Lower lobe of right lung (tissue), 2 donors: Measurements from ENCODE around the gene IFITM10. TPM values are rescaled to one million over a fixed set of nuclear protein-coding genes. Genes with fewer than 3 reads are reported as not detected.
A peak's percentile ranks its signal among the peaks of the same experiment; 100 is the strongest.

Source experiments
- ATAC-seq, 2 donors: fragments of 200-7000 bp; cut with Tn5 transposase; one replicate each; pipeline ENCODE4 v1.9.1; 2020 to 2022; ENCODE audit warnings: mild to moderate bottlenecking in 2 of 2, moderate library complexity in 2 of 2
- DNase-seq: peaks from one replicate; pipeline ENCODE4 v3.0.0-alpha.2; 2020
- H3K27ac ChIP-seq: fragments of 200-600 bp; one replicate; pipeline ENCODE4 v1.8.0; 2022
- H3K27me3 ChIP-seq: fragments of 200-600 bp; one replicate; pipeline ENCODE4 v1.8.0; 2022; ENCODE audit warnings: low read depth
- H3K36me3 ChIP-seq: fragments of 200-600 bp; one replicate; pipeline ENCODE4 v1.8.0; 2022; ENCODE audit warnings: mild to moderate bottlenecking
- H3K4me1 ChIP-seq: fragments of 200-600 bp; one replicate; pipeline ENCODE4 v1.8.0; 2022
- H3K4me3 ChIP-seq: fragments of 200-600 bp; one replicate; pipeline ENCODE4 v1.8.0; 2022; ENCODE audit warnings: mild to moderate bottlenecking
- H3K9me3 ChIP-seq: fragments of 200-600 bp; one replicate; pipeline ENCODE4 v1.8.0; 2022
- intact Hi-C: fragments of 100-400 bp; cut with DNase I; formaldehyde crosslinking; loops from one replicate; pipeline ENCODE4 v1.11.0; 2022
- total RNA-seq: library from RNA; stranded (reverse); fragmentation: NEBNext Ultra II Directional; extraction: Animal tissue kit (Norgen Biotek cat#: 25700); gene quantifications from one replicate; pipeline ENCODE4 v1.2.1, GENCODE V29; 2021
- TF ChIP-seq, protein P1 (sequence below): fragments of 200-600 bp; IDR thresholded peaks from one replicate; pipeline ENCODE4 v1.8.0; 2022; ENCODE audit warnings: antibody characterized with exemption, mild to moderate bottlenecking
- donor health status: DM: no; HTN: yes; CAD: no; lungs with severe emphysema.

The IFITM10 gene
- total RNA-seq, 1 donor from 2014 or later = 9.2 TPM

DNA sequence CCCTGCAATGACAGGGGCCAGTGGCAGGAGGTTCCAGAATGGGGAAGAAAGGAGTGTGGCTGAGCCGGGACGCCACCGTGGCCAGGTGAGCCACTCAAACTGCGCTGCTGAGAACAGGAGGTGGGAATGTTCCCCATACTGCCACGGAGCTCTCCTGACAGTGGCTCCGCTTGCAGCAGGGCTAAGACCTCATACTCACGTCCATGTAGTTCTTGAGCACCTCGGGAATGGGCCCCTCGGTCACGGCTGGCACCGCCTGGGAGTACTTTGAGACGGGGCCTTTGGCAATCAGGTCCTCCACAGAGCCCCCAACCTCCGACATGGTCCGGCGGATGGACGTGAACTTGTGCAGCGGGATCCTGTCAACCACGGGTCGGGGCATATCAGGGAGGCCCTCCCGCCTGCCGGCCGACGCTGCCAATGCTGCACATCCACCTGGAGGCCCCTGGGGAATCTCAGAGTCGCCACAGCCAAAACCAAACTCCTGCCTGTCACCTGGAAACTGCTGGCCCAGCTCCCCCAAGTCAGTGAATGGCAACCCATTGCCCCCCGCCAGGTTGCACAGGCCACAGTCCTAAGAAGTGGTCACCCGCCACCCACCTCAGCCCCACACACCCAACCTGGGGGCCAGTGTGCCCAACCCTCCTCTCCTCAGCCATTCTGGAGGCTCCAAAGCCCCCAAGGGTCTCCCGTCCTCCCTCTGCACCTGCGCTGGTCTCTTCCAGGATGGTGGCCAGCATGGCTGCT lies 10.9 kb upstream of the IFITM10 start:
- no peak for ATAC-seq
- TF ChIP-seq, protein P1, sequence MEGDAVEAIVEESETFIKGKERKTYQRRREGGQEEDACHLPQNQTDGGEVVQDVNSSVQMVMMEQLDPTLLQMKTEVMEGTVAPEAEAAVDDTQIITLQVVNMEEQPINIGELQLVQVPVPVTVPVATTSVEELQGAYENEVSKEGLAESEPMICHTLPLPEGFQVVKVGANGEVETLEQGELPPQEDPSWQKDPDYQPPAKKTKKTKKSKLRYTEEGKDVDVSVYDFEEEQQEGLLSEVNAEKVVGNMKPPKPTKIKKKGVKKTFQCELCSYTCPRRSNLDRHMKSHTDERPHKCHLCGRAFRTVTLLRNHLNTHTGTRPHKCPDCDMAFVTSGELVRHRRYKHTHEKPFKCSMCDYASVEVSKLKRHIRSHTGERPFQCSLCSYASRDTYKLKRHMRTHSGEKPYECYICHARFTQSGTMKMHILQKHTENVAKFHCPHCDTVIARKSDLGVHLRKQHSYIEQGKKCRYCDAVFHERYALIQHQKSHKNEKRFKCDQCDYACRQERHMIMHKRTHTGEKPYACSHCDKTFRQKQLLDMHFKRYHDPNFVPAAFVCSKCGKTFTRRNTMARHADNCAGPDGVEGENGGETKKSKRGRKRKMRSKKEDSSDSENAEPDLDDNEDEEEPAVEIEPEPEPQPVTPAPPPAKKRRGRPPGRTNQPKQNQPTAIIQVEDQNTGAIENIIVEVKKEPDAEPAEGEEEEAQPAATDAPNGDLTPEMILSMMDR = no peak
- peak; percentile 52 for DNase-seq
- peaks cover 54% of the 10 kb centered on the region for H3K36me3 ChIP-seq
- peak overlapping the region; percentile 95 for H3K27ac ChIP-seq
- H3K4me3 ChIP-seq = peak overlapping the region; percentile 100
- H3K4me1 ChIP-seq = peaks cover 74% of the 10 kb centered on the region
- intact Hi-C loops = no loop called here
- no peaks in the 10 kb centered on the region for H3K27me3 ChIP-seq
- no peaks in the 10 kb centered on the region for H3K9me3 ChIP-seq

DNA sequence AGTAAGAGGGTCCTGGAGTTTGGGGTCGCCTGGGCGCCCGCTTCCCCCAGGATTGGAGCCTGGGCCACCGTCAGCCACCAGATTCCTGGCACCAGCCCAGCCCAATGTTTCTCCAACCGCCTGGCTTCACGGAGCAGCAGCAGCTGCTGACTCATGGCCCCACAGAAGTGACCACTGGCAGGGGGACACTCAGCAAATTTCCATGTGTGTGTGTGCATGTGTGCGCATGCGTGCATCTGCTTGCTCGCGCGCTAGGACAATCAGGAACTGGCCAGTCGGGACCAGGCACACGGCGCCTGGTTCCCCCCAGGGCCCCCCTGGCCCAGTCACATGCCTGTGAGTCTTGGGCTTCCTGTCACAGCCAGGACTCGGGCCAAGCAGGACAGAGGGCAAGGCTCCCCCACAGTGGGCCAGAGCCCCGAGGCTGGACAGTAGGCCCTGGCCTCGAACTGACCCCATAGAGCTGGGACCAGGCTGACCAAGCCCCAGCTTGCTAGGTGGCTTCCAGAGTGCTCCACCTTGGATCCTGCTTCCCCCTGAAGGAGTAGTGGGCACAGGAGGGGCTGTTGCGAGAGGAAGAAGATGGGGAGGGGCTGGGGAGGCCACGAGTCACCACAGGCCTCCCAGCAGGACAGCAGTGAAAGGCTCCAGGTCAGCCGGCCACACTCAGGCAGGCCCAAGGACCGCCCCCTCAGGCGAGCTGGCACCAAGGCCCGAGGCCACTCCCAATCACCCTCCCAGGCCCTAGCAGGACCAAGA lies 10.1 kb upstream of the IFITM10 start:
- peak overlapping the region; percentile 95 for H3K27ac ChIP-seq
- H3K36me3 ChIP-seq = peaks cover 61% of the 10 kb centered on the region
- peak overlapping the region; percentile 100 for H3K4me3 ChIP-seq
- intact Hi-C loops = no loop called here
- DNase-seq = peak; percentile 92
- ATAC-seq = peak; percentile 31 to 62
- peaks cover 81% of the 10 kb centered on the region for H3K4me1 ChIP-seq
- H3K9me3 ChIP-seq = no peaks in the 10 kb centered on the region
- no peaks in the 10 kb centered on the region for H3K27me3 ChIP-seq
- TF ChIP-seq, protein P1 = no peak

DNA sequence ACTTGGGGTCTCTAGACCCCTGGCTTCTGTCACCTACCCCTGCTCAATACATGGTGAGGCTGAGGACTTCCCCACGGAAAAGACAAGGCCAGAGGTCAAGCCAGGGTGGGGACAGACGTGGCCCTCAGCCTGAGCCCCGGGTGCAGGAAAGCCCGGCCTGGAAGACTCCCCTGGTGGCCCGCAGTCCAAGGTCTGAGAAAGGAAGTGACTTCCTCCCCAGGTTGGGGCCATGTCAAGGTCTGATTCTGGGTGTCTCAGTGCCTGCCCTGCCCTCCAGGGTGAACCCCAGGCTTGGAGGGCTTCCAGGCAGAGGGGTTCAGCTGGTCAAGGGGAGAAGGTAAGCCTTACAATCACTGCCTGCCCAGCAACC lies 9.4 kb upstream of the IFITM10 start:
- Histone ChIP-seq H3K4me3 (peak overlapping the region; percentile 100), H3K27ac (peak overlapping the region; percentile 72), H3K36me3 (peaks cover 68% of the 10 kb centered on the region)

DNA sequence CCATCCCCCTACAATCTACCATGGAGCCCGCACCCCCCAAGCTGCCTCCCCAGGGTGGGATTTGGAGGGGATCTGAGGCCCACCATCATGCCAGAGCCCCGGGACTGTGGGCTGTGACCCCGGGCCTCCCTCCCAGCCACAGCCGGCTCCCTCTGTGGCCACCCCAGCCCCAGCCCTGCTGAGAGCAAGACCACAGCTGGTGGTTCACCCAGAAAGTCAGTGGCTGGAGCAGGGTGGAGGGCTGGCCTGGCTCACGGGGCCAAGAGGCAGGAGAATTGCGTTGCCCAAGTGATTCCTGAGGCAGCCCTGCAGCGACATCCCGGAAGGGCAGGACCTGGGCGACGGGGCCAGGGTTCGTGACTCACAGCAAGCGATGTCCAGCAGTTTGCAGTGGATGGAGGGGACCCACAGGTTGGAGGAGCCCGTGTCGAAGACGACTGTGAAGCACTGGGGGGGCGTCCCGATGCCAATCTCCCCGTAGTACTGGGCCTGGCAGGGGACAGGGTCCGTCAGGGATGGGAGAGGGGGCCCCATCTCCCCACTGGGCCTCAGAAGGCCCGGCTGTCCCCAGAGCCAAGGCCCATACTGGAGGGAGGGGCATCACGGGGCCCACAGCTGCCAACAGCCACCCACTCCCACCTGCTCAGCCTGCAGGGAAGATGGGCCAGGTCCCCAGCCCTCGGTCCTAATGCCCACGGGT lies 8.9 kb upstream of the IFITM10 start:
- Histone ChIP-seq H3K36me3 (peaks cover 72% of the 10 kb centered on the region), H3K27me3 (no peaks in the 10 kb centered on the region), H3K9me3 (no peaks in the 10 kb centered on the region), H3K4me3 (peak overlapping the region; percentile 100), H3K4me1 (peaks cover 85% of the 10 kb centered on the region), H3K27ac (peak overlapping the region; percentile 72)
- peak; percentile 49 for DNase-seq
- ATAC-seq = no peak
- intact Hi-C loops = no loop called here
- TF ChIP-seq, protein P1 = no peak

More for the DNA sequence above, 9.4 kb upstream of the IFITM10 start:
- DNase-seq = peak; percentile 54
- no peak for ATAC-seq
- H3K27me3 ChIP-seq = no peaks in the 10 kb centered on the region
- peaks cover 88% of the 10 kb centered on the region for H3K4me1 ChIP-seq
- TF ChIP-seq, protein P1 = no peak
- H3K9me3 ChIP-seq = no peaks in the 10 kb centered on the region
- intact Hi-C loops = no loop called here

DNA sequence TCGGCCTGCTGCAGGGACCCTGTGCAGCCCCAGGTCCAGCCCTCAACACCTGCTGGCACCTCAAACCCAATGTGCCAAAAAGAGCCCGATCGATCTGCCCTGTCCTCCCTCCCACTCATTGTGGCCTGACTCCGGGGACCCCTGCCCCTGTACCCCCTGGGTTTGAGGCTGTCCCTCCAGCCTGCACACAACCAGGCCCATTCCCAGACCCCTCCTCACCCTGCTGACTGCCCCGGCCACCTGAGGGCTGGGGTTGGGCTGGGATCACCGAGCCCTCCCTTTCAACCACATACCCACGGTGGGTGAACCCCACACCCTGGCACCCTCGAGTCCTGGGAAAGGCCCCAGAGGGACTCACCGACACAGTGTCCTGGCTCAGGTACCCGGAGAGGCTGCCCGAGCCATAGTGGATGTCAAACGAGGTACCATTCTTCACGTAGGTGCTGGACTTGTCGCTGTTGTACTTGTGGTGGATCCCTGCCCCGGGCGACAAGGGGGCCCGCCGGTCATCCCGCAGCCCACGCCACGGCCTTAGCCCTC lies 8.3 kb upstream of the IFITM10 start:
- intact Hi-C loops = no loop called here
- Histone ChIP-seq H3K4me1 (peaks cover 83% of the 10 kb centered on the region), H3K4me3 (peak overlapping the region; percentile 100), H3K36me3 (peaks cover 76% of the 10 kb centered on the region), H3K27ac (peak overlapping the region; percentile 72), H3K27me3 (no peaks in the 10 kb centered on the region), H3K9me3 (no peaks in the 10 kb centered on the region)
- TF ChIP-seq, protein P1 = no peak
- DNase-seq = no peak
- no peak for ATAC-seq
